GM18505 (cell line): Measurements from ENCODE around the gene TRHDE.

Source experiments
- ATAC-seq: cut with Tn5 transposase; IDR thresholded peaks from one replicate; pipeline ENCODE4 v1.9.1; 2021; ENCODE audit not compliant: unreplicated experiment
- POLR2A ChIP-seq: IDR thresholded peaks from 4 replicates; pipeline ENCODE4 v1.6.1; 2011; ENCODE audit warnings: borderline replicate concordance; ENCODE audit not compliant: insufficient read depth, insufficient read length; ENCODE audit errors: extremely low read depth

The TRHDE gene

GRCh38 chr12:72272091-72272661 lies at the start of gene TRHDE:
TRHDE (plus strand) TSS chr12:72272370; CDS start chr12:72272644, 274 bp downstream.
- ATAC-seq: no peak
- no peak for TF ChIP-seq POLR2A

GRCh38 chr12:72226510-72226909 lies 45.7 kb upstream of the TRHDE start:
- ATAC-seq: no peak
- no peak for TF ChIP-seq POLR2A

- no peak for TF ChIP-seq POLR2A
- no peak for ATAC-seq
Observed at GRCh38 chr12:72228424-72228823, 43.7 kb upstream of the TRHDE start.

- no peak for TF ChIP-seq POLR2A
Observed at GRCh38 chr12:72230589-72230988, 41.6 kb upstream of the TRHDE start.

GRCh38 chr12:72234886-72235285 lies 37.3 kb upstream of the TRHDE start:
- no peak for TF ChIP-seq POLR2A
- no peak for ATAC-seq

More at GRCh38 chr12:72230589-72230988, 41.6 kb upstream of the TRHDE start:
- ATAC-seq: no peak

- TF ChIP-seq POLR2A: no peak
- no peak for ATAC-seq
Observed at GRCh38 chr12:72236071-72236705, 36.0 kb upstream of the TRHDE start.

- TF ChIP-seq POLR2A: no peak
- ATAC-seq: no peak
Observed at GRCh38 chr12:72241552-72241951, 30.6 kb upstream of the TRHDE start.

- TF ChIP-seq POLR2A: no peak
- ATAC-seq: no peak
Observed at GRCh38 chr12:72242946-72243345, 29.2 kb upstream of the TRHDE start.

- ATAC-seq: no peak
- TF ChIP-seq POLR2A: no peak
Observed at GRCh38 chr12:72246370-72246769, 25.8 kb upstream of the TRHDE start.

- no peak for ATAC-seq
- no peak for TF ChIP-seq POLR2A
Observed at GRCh38 chr12:72250346-72250745, 21.8 kb upstream of the TRHDE start.

GRCh38 chr12:72256725-72257124 lies 15.4 kb upstream of the TRHDE start:
- TF ChIP-seq POLR2A: no peak
- ATAC-seq: no peak

GRCh38 chr12:72261885-72262284 lies 10.3 kb upstream of the TRHDE start:
- no peak for TF ChIP-seq POLR2A

GRCh38 chr12:72264548-72265175 lies 7.5 kb upstream of the TRHDE start:
- no peak for ATAC-seq
- TF ChIP-seq POLR2A: no peak

More at GRCh38 chr12:72261885-72262284, 10.3 kb upstream of the TRHDE start:
- ATAC-seq: no peak

GRCh38 chr12:72267974-72268373 lies 4.2 kb upstream of the TRHDE start:
- no peak for ATAC-seq
- TF ChIP-seq POLR2A: no peak
